Chondrocyte (in vitro differentiated cells): Measurements from ENCODE around the gene FAM241B. TPM values are rescaled to one million over a fixed set of nuclear protein-coding genes. Genes with fewer than 3 reads are reported as not detected.

Source experiments
- DNase-seq: peaks from one replicate; pipeline ENCODE4 v3.0.0; 2021; ENCODE audit warnings: mixed read lengths, low spot score
- H3K27ac Mint-ChIP-seq: one replicate; pipeline ENCODE4 v1.8.0; 2021; ENCODE audit warnings: mild to moderate bottlenecking, moderate library complexity, mixed read lengths; ENCODE audit not compliant: unreplicated experiment
- H3K27me3 Mint-ChIP-seq: 2 replicates; pipeline ENCODE4 v1.8.0; 2021; ENCODE audit warnings: low read depth, mixed read lengths
- H3K36me3 Mint-ChIP-seq: 2 replicates; pipeline ENCODE4 v1.8.0; 2021; ENCODE audit warnings: low read depth, mixed read lengths
- H3K4me1 Mint-ChIP-seq: 2 replicates; pipeline ENCODE4 v1.8.0; 2021; ENCODE audit warnings: low read depth, mild to moderate bottlenecking, mixed read lengths
- H3K4me3 Mint-ChIP-seq: one replicate; pipeline ENCODE4 v1.8.0; 2021; ENCODE audit warnings: mild to moderate bottlenecking, moderate library complexity, mixed read lengths; ENCODE audit not compliant: unreplicated experiment
- H3K9me3 Mint-ChIP-seq: 2 replicates; pipeline ENCODE4 v1.8.0; 2021; ENCODE audit warnings: low read depth, mixed read lengths
- total RNA-seq: library from RNA; stranded (reverse); gene quantifications from 3 replicates; pipeline ENCODE4 v1.2.1, GENCODE V29; 2021
- TF ChIP-seq, protein P1 (sequence below): fragments of 200-600 bp; sonication (generic); IDR thresholded peaks from 2 replicates; pipeline ENCODE4 v1.5.0; 2021; ENCODE audit warnings: antibody characterized with exemption, mild to moderate bottlenecking, moderate library complexity

FAM241B gene
- total RNA-seq, 1 donor from 2014 or later = 9.7 TPM

GRCh38 chr10:69633673-69634635 lies 3.9 kb downstream of the FAM241B start:
- peaks cover 12% of the 10 kb centered on the region for H3K36me3 Mint-ChIP-seq
- TF ChIP-seq, protein P1, sequence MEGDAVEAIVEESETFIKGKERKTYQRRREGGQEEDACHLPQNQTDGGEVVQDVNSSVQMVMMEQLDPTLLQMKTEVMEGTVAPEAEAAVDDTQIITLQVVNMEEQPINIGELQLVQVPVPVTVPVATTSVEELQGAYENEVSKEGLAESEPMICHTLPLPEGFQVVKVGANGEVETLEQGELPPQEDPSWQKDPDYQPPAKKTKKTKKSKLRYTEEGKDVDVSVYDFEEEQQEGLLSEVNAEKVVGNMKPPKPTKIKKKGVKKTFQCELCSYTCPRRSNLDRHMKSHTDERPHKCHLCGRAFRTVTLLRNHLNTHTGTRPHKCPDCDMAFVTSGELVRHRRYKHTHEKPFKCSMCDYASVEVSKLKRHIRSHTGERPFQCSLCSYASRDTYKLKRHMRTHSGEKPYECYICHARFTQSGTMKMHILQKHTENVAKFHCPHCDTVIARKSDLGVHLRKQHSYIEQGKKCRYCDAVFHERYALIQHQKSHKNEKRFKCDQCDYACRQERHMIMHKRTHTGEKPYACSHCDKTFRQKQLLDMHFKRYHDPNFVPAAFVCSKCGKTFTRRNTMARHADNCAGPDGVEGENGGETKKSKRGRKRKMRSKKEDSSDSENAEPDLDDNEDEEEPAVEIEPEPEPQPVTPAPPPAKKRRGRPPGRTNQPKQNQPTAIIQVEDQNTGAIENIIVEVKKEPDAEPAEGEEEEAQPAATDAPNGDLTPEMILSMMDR = no peak
- H3K27me3 Mint-ChIP-seq = no peaks in the 10 kb centered on the region
- peaks cover 20% of the 10 kb centered on the region for H3K4me1 Mint-ChIP-seq
- no peak overlapping the region for H3K4me3 Mint-ChIP-seq
- no peak for DNase-seq
- no peak overlapping the region for H3K27ac Mint-ChIP-seq
- H3K9me3 Mint-ChIP-seq = no peaks in the 10 kb centered on the region

GRCh38 chr10:69634759-69635425 lies 4.8 kb downstream of the FAM241B start:
- Mint-ChIP-seq H3K27ac (no peak overlapping the region), H3K36me3 (peaks cover 12% of the 10 kb centered on the region), H3K27me3 (no peaks in the 10 kb centered on the region), H3K9me3 (no peaks in the 10 kb centered on the region), H3K4me1 (peaks cover 29% of the 10 kb centered on the region), H3K4me3 (no peak overlapping the region)
- no peak for DNase-seq
- TF ChIP-seq, protein P1 = no peak

DNA sequence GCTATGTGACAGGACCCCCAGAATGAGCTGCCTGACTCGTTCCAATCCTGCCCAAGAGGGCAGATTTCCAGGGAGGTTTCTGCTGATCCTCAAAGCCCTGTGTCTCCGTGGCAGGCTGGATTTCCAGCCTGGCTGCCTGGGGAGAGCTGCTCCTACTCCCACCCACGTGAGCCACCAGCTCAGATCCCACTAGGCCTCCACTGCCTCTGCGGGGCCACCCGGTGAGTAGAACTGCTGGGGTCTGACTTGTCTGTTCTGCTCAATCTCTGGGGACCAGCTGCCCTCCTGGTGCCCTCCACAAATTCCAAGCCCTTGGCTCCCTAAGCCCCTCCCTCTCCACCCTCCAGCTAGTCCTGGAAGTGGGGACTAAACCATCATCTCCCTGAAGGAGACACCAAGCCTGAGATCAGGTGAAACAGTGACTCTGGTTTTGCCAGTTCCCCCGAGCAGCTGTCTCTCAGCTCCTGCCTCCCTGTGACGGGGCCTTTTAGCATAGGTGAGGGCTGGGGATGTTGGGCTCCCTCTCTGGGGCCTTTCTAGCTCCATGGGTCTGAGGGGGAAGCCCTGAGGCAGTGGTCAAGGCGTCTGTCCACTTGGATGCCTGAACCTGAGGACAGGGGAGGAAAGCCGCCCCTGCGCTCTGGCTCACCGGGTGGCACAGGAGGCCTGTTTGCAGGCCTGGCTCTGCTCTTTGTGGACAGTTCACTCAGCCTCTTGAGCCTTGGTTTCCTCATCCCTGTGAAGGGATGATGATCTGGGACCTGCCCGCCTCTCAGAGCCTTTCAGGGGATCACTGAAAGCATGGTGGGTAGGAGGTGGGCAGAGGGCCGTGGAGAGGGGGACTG lies 5.6 kb downstream of the FAM241B start:
- no peak overlapping the region for H3K4me3 Mint-ChIP-seq
- no peak overlapping the region for H3K27ac Mint-ChIP-seq
- DNase-seq = no peak
- H3K4me1 Mint-ChIP-seq = peaks cover 37% of the 10 kb centered on the region
- H3K9me3 Mint-ChIP-seq = no peaks in the 10 kb centered on the region
- H3K27me3 Mint-ChIP-seq = no peaks in the 10 kb centered on the region
- TF ChIP-seq, protein P1 = no peak
- peaks cover 12% of the 10 kb centered on the region for H3K36me3 Mint-ChIP-seq

GRCh38 chr10:69636273-69636575 lies 6.2 kb downstream of the FAM241B start:
- no peak overlapping the region for H3K27ac Mint-ChIP-seq
- H3K27me3 Mint-ChIP-seq = no peaks in the 10 kb centered on the region
- H3K4me3 Mint-ChIP-seq = no peak overlapping the region
- H3K36me3 Mint-ChIP-seq = peaks cover 12% of the 10 kb centered on the region
- H3K4me1 Mint-ChIP-seq = peaks cover 38% of the 10 kb centered on the region
- H3K9me3 Mint-ChIP-seq = no peaks in the 10 kb centered on the region
- TF ChIP-seq, protein P1 = no peak
- DNase-seq = no peak
